GM18498 (cell line): Measurements from ENCODE around the gene FMN2.

Experiments used
- ATAC-seq: cut with Tn5 transposase; IDR thresholded peaks from one replicate; pipeline ENCODE4 v1.9.1; 2021; ENCODE audit warnings: mild to moderate bottlenecking, moderate library complexity; ENCODE audit not compliant: unreplicated experiment

The FMN2 gene

GRCh38 chr1:240091614-240092300 lies at the start of gene FMN2:
Gene FMN2, plus strand, starts transcription at chr1:240091883. Its CDS starts 227 bp downstream, at chr1:240092110.
- peak; percentile 55 for ATAC-seq

GRCh38 chr1:240044620-240045019 lies 47.1 kb upstream of the FMN2 start:
- ATAC-seq: no peak

- ATAC-seq: no peak
Observed at GRCh38 chr1:240046000-240046399, 45.7 kb upstream of the FMN2 start.

- ATAC-seq: no peak
Observed at GRCh38 chr1:240054109-240054701, 37.5 kb upstream of the FMN2 start.

GRCh38 chr1:240055936-240056335 lies 35.7 kb upstream of the FMN2 start:
- ATAC-seq: no peak

GRCh38 chr1:240056350-240056749 lies 35.3 kb upstream of the FMN2 start:
- ATAC-seq: no peak

- ATAC-seq: no peak
Observed at GRCh38 chr1:240058049-240058448, 33.6 kb upstream of the FMN2 start.

GRCh38 chr1:240068961-240069360 lies 22.7 kb upstream of the FMN2 start:
- no peak for ATAC-seq

GRCh38 chr1:240070188-240070587 lies 21.5 kb upstream of the FMN2 start:
- no peak for ATAC-seq

GRCh38 chr1:240073097-240073496 lies 18.6 kb upstream of the FMN2 start:
- ATAC-seq: no peak

- no peak for ATAC-seq
Observed at GRCh38 chr1:240074422-240074821, 17.3 kb upstream of the FMN2 start.

- no peak for ATAC-seq
Observed at GRCh38 chr1:240074908-240075307, 16.8 kb upstream of the FMN2 start.

GRCh38 chr1:240084337-240084736 lies 7.3 kb upstream of the FMN2 start:
- no peak for ATAC-seq

- no peak for ATAC-seq
Observed at GRCh38 chr1:240084749-240085148, 6.9 kb upstream of the FMN2 start.

- ATAC-seq: no peak
Observed at GRCh38 chr1:240086726-240087125, 5.0 kb upstream of the FMN2 start.

- no peak for ATAC-seq
Observed at GRCh38 chr1:240090014-240090413, 1.7 kb upstream of the FMN2 start.

GRCh38 chr1:240090957-240091600 lies 604 bp upstream of the FMN2 start:
- no peak for ATAC-seq

GRCh38 chr1:240092301-240093119 lies 827 bp downstream of the FMN2 start:
- ATAC-seq: no peak

GRCh38 chr1:240093120-240093961 lies 1.7 kb downstream of the FMN2 start:
- ATAC-seq: no peak

- ATAC-seq: no peak
Observed at GRCh38 chr1:240094041-240094722, 2.5 kb downstream of the FMN2 start.
